Suprapubic skin (tissue), 4 donors: ENCODE data around the gene SOX5. TPM values are rescaled to one million over a fixed set of nuclear protein-coding genes. Genes with fewer than 3 reads are reported as not detected.

Source experiments
- DNase-seq, 2 donors: peaks; one replicate each; pipeline ENCODE4 v3.0.0-alpha.2; 2019; ENCODE audit warnings: low spot score in 2 of 2
- H3K27ac ChIP-seq: fragments of 200-600 bp; sonication (generic); one replicate; pipeline ENCODE4 v1.5.1; 2019
- H3K27me3 ChIP-seq: fragments of 200-600 bp; sonication (generic); one replicate; pipeline ENCODE4 v1.5.1; 2019
- H3K36me3 ChIP-seq: fragments of 200-600 bp; sonication (generic); one replicate; pipeline ENCODE4 v1.5.1; 2019
- H3K4me1 ChIP-seq: fragments of 200-600 bp; sonication (generic); one replicate; pipeline ENCODE4 v1.5.1; 2019
- H3K4me3 ChIP-seq: fragments of 200-600 bp; sonication (generic); one replicate; pipeline ENCODE4 v1.5.1; 2019; ENCODE audit warnings: mild to moderate bottlenecking
- H3K9me3 ChIP-seq: fragments of 200-600 bp; sonication (generic); one replicate; pipeline ENCODE4 v1.5.1; 2019
- CTCF ChIP-seq, 2 donors: fragments of 200-600 bp in 1 of 2; fragments of 450-650 bp in 1 of 2; sonication (generic) in 1 of 2; IDR thresholded peaks; one replicate each; pipeline ENCODE4 v1.5.1; 2016 to 2019; ENCODE audit warnings: antibody characterized with exemption in 2 of 2, mild to moderate bottlenecking in 1 of 2, moderate library complexity in 1 of 2
- EP300 ChIP-seq: sonication (generic); formaldehyde crosslinking; IDR thresholded peaks from one replicate; pipeline ENCODE4 v1.6.1; 2017; ENCODE audit warnings: antibody characterized with exemption
- POLR2A ChIP-seq, 2 donors: fragments of 450-650 bp; IDR thresholded peaks; one replicate each; pipeline ENCODE4 v1.6.1; 2017; ENCODE audit warnings: antibody characterized with exemption in 2 of 2, mild to moderate bottlenecking in 2 of 2, moderate library complexity in 2 of 2
- POLR2AphosphoS5 ChIP-seq, 3 donors: sonication (generic); formaldehyde crosslinking; IDR thresholded peaks; one replicate each; pipeline ENCODE4 v1.6.1; 2017; ENCODE audit warnings: antibody characterized with exemption in 3 of 3
- WGBS: methylation state at CpG from one replicate; pipeline ENCODE4 v1.1.5; 2018; 5-methylcytosine and 5-hydroxymethylcytosine counted together
- total RNA-seq, 4 donors: library from RNA; depleted of rRNA; stranded (reverse); fragments of >200 nt; gene quantifications; one replicate each; pipeline ENCODE4 v1.1.0, GENCODE V29; 2016

Gene SOX5
- total RNA-seq, 4 donors from 2014 or later, result 19.0 to 110 (median 23.2) TPM

GRCh38 chr12:23947395-23947794 is 2.1 kb downstream of the SOX5 start:
- DNase-seq, result no peak
- Histone ChIP-seq H3K27ac (no peak overlapping the region), H3K36me3 (no peaks in the 10 kb centered on the region), H3K27me3 (peaks cover 13% of the 10 kb centered on the region), H3K9me3 (no peaks in the 10 kb centered on the region), H3K4me1 (peaks cover 11% of the 10 kb centered on the region), H3K4me3 (no peak overlapping the region)
- WGBS, result 79% methylated on average over 2 of the region's 2 CpGs
- no peak for TF ChIP-seq POLR2A (IDR thresholded peaks at IDR 0.05)

GRCh38 chr12:23945249-23945648 is 4.2 kb downstream of the SOX5 start:
- Histone ChIP-seq H3K36me3 (no peaks in the 10 kb centered on the region), H3K27ac (no peak overlapping the region), H3K4me1 (peaks cover 4% of the 10 kb centered on the region), H3K27me3 (peaks cover 10% of the 10 kb centered on the region), H3K9me3 (no peaks in the 10 kb centered on the region), H3K4me3 (no peak overlapping the region)
- DNase-seq, result no peak
- WGBS, result 88% methylated on average over 2 of the region's 2 CpGs
- no peak for TF ChIP-seq POLR2A (IDR thresholded peaks at IDR 0.05)

- Histone ChIP-seq H3K4me3 (no peak overlapping the region), H3K9me3 (no peaks in the 10 kb centered on the region), H3K27ac (no peak overlapping the region), H3K27me3 (peaks cover 10% of the 10 kb centered on the region), H3K36me3 (no peaks in the 10 kb centered on the region), H3K4me1 (no peaks in the 10 kb centered on the region)
- no peak for TF ChIP-seq EP300
- no peak for TF ChIP-seq POLR2AphosphoS5 (IDR thresholded peaks at IDR 0.05)
- TF ChIP-seq POLR2A (IDR thresholded peaks at IDR 0.05), result no peak
- TF ChIP-seq CTCF (IDR thresholded peaks at IDR 0.05), result no peak
- no peak for DNase-seq
- WGBS, result 77% methylated on average over 5 of the region's 5 CpGs
Observed at GRCh38 chr12:23944067-23944466, 5.4 kb downstream of the SOX5 start.

- 67% methylated on average over 4 of the region's 4 CpGs for WGBS
- no peaks in the 10 kb centered on the region for H3K4me1 ChIP-seq
- peaks cover 3% of the 10 kb centered on the region for H3K27me3 ChIP-seq
- no peaks in the 10 kb centered on the region for H3K9me3 ChIP-seq
- H3K36me3 ChIP-seq, result no peaks in the 10 kb centered on the region
- no peak for TF ChIP-seq POLR2A (IDR thresholded peaks at IDR 0.05)
- TF ChIP-seq EP300, result no peak
- TF ChIP-seq POLR2AphosphoS5 (IDR thresholded peaks at IDR 0.05), result no peak
- TF ChIP-seq CTCF (IDR thresholded peaks at IDR 0.05), result no peak
- DNase-seq, result no peak
- H3K27ac ChIP-seq, result no peak overlapping the region
- H3K4me3 ChIP-seq, result no peak overlapping the region
Observed at GRCh38 chr12:23942841-23943240, 6.6 kb downstream of the SOX5 start.

GRCh38 chr12:23941780-23942179 is 7.7 kb downstream of the SOX5 start:
- DNase-seq, result no peak
- 70% methylated on average over 1 of the region's 1 CpG for WGBS

GRCh38 chr12:23938422-23938821 is 11.0 kb downstream of the SOX5 start:
- TF ChIP-seq POLR2AphosphoS5 (IDR thresholded peaks at IDR 0.05), result no peak
- TF ChIP-seq CTCF (IDR thresholded peaks at IDR 0.05), result no peak
- no peak for TF ChIP-seq EP300
- no peak overlapping the region for H3K4me3 ChIP-seq
- no peaks in the 10 kb centered on the region for H3K4me1 ChIP-seq
- H3K9me3 ChIP-seq, result no peaks in the 10 kb centered on the region
- H3K27me3 ChIP-seq, result no peaks in the 10 kb centered on the region
- no peak overlapping the region for H3K27ac ChIP-seq
- WGBS, result 96% methylated on average over 3 of the region's 3 CpGs
- H3K36me3 ChIP-seq, result no peaks in the 10 kb centered on the region
- DNase-seq, result no peak

More at GRCh38 chr12:23941780-23942179, 7.7 kb downstream of the SOX5 start:
- H3K4me3 ChIP-seq, result no peak overlapping the region
- no peaks in the 10 kb centered on the region for H3K27me3 ChIP-seq
- no peak for TF ChIP-seq EP300
- TF ChIP-seq POLR2A (IDR thresholded peaks at IDR 0.05), result no peak
- no peak for TF ChIP-seq CTCF (IDR thresholded peaks at IDR 0.05)
- no peak for TF ChIP-seq POLR2AphosphoS5 (IDR thresholded peaks at IDR 0.05)
- H3K36me3 ChIP-seq, result no peaks in the 10 kb centered on the region
- no peaks in the 10 kb centered on the region for H3K9me3 ChIP-seq
- H3K4me1 ChIP-seq, result no peaks in the 10 kb centered on the region
- H3K27ac ChIP-seq, result no peak overlapping the region
